Measurements from ENCODE around the gene IFNK. TPM values are rescaled to one million over a fixed set of nuclear protein-coding genes. Genes with fewer than 3 reads are reported as not detected.

Gene IFNK
- total RNA-seq (2021) (not detected in 2 replicates), Bru-seq, nascent RNA (not detected), BruChase-seq, experiment 1, labeled RNA remaining after a 2-hour chase (not detected), BruChase-seq, experiment 2, labeled RNA remaining after a 6-hour chase (not detected)
- long read RNA-seq, result 0 reads

- intact Hi-C loops (cut with micrococcal nuclease; ENCODE audit: unreplicated experiment), result no loop called here
- POLR2A ChIA-PET (ENCODE audit: low non-redundant PET), result no interaction called here
- CTCF ChIA-PET, result no interaction called here
These were observed at the start of gene IFNK for GRCh38 chr9:27524236-27524635. Gene IFNK, plus strand, starts transcription at chr9:27524290. Its CDS starts 47 bp downstream, at chr9:27524337.

GRCh38 chr9:27474305-27474704 is 49.8 kb upstream of the IFNK start:
- Histone ChIP-seq H3K9me3 (ENCODE audit: low read depth, low read length, poor library complexity, severe bottlenecking) (no peaks in the 10 kb centered on the region), H3K36me3 (ENCODE audit: insufficient read depth, low read length, poor library complexity, severe bottlenecking) (no peaks in the 10 kb centered on the region), H3K4me3 (ENCODE audit: low read depth, low read length, poor library complexity, severe bottlenecking) (no peak overlapping the region), H3K27ac (ENCODE audit: low read depth, low read length, poor library complexity, severe bottlenecking) (no peak overlapping the region), H3K27me3 (replicated peaks; ENCODE audit: insufficient read depth, low read depth, low read length, poor library complexity) (no peaks in the 10 kb centered on the region), H3K4me1 (ENCODE audit: insufficient read depth, low read length, poor library complexity, severe bottlenecking) (no peaks in the 10 kb centered on the region)
- no TSS peak for BruUV-seq (replicated peaks)
- intact Hi-C loops (cut with micrococcal nuclease; ENCODE audit: unreplicated experiment), result no loop called here
- ChIA-PET CTCF (no interaction called here), POLR2A (ENCODE audit: low non-redundant PET) (no interaction called here)
- DNase-seq (ENCODE audit: low spot score), result no peak
- TF ChIP-seq EZH2 (IDR thresholded peaks at IDR 0.05; ENCODE audit: borderline replicate concordance, low read depth, low read length, poor library complexity, severe bottlenecking) (no peak), CTCF (conservative IDR thresholded peaks at IDR 0.05; ENCODE audit: low read depth, low read length) (no peak)

More at GRCh38 chr9:27524236-27524635, at the start of gene IFNK:
- H3K27me3 ChIP-seq (replicated peaks; ENCODE audit: insufficient read depth, low read depth, low read length, poor library complexity), result peaks cover 7% of the 10 kb centered on the region
- no peak for DNase-seq (ENCODE audit: low spot score)
- TF ChIP-seq CTCF (conservative IDR thresholded peaks at IDR 0.05; ENCODE audit: low read depth, low read length) (no peak), EZH2 (IDR thresholded peaks at IDR 0.05; ENCODE audit: borderline replicate concordance, low read depth, low read length, poor library complexity, severe bottlenecking) (no peak)
- H3K4me3 ChIP-seq (ENCODE audit: low read depth, low read length, poor library complexity, severe bottlenecking), result no peak within 1 kb of the TSS
- H3K36me3 ChIP-seq (ENCODE audit: insufficient read depth, low read length, poor library complexity, severe bottlenecking), result no peaks in the 10 kb centered on the region
- H3K27ac ChIP-seq (ENCODE audit: low read depth, low read length, poor library complexity, severe bottlenecking), result no peak within 1 kb of the TSS
- peaks cover 5% of the 10 kb centered on the region for H3K4me1 ChIP-seq (ENCODE audit: insufficient read depth, low read length, poor library complexity, severe bottlenecking)
- H3K9me3 ChIP-seq (ENCODE audit: low read depth, low read length, poor library complexity, severe bottlenecking), result no peaks in the 10 kb centered on the region
- no TSS peak for BruUV-seq (replicated peaks)

- DNase-seq (ENCODE audit: low spot score), result no peak
- POLR2A ChIA-PET (ENCODE audit: low non-redundant PET), result no interaction called here
- Histone ChIP-seq H3K27me3 (replicated peaks; ENCODE audit: insufficient read depth, low read depth, low read length, poor library complexity) (no peaks in the 10 kb centered on the region), H3K4me3 (ENCODE audit: low read depth, low read length, poor library complexity, severe bottlenecking) (no peak overlapping the region), H3K9me3 (ENCODE audit: low read depth, low read length, poor library complexity, severe bottlenecking) (no peaks in the 10 kb centered on the region), H3K4me1 (ENCODE audit: insufficient read depth, low read length, poor library complexity, severe bottlenecking) (no peaks in the 10 kb centered on the region), H3K36me3 (ENCODE audit: insufficient read depth, low read length, poor library complexity, severe bottlenecking) (no peaks in the 10 kb centered on the region), H3K27ac (ENCODE audit: low read depth, low read length, poor library complexity, severe bottlenecking) (no peak overlapping the region)
- intact Hi-C loops (cut with micrococcal nuclease; ENCODE audit: unreplicated experiment), result no loop called here
- TF ChIP-seq EZH2 (IDR thresholded peaks at IDR 0.05; ENCODE audit: borderline replicate concordance, low read depth, low read length, poor library complexity, severe bottlenecking) (no peak), CTCF (conservative IDR thresholded peaks at IDR 0.05; ENCODE audit: low read depth, low read length) (no peak)
- no TSS peak for BruUV-seq (replicated peaks)
- CTCF ChIA-PET, result no interaction called here
These were observed 49.0 kb upstream of the IFNK start for GRCh38 chr9:27475057-27475595.

Measured in A673 (cell line).